Ramos (cell line): ENCODE results near the gene ATP11A.
"Not testable (repeated sequence)": the region's sequence is repeated elsewhere in the genome, so short reads cannot be mapped to it uniquely, and the experiment has no call there.

Source experiments
- in situ Hi-C: fragments of 300-500 bp; cut with MboI; formaldehyde crosslinking; loops from one replicate; pipeline ENCODE4 v1.14.3; 2022; ENCODE audit warnings: low sequenced_read_pairs; ENCODE audit not compliant: unreplicated experiment

The ATP11A gene

DNA sequence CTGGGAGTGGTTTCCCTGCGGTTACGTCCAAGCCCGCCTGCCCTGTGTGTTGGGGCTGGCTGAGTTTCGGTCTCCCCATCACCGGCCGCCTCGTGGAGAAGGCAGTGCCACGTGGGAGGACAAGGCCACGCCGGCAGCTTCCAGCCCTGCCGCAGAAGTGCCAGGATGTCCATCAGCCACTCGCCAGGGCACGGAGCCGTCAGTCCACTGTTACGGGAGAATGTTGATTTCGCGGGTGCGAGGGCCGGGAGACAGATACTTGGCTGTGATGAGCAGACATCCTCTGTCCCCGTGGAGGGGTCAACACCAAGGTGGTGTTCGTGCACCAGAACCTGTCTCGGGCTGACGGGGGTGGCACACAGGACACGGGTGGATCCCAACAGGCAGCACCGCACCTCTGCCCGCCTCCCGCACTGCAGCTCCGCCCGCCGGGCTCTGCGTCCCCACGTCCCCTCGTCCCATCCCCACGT lies 192.8 kb downstream of the ATP11A start:
- in situ Hi-C loops = no loop called here

DNA sequence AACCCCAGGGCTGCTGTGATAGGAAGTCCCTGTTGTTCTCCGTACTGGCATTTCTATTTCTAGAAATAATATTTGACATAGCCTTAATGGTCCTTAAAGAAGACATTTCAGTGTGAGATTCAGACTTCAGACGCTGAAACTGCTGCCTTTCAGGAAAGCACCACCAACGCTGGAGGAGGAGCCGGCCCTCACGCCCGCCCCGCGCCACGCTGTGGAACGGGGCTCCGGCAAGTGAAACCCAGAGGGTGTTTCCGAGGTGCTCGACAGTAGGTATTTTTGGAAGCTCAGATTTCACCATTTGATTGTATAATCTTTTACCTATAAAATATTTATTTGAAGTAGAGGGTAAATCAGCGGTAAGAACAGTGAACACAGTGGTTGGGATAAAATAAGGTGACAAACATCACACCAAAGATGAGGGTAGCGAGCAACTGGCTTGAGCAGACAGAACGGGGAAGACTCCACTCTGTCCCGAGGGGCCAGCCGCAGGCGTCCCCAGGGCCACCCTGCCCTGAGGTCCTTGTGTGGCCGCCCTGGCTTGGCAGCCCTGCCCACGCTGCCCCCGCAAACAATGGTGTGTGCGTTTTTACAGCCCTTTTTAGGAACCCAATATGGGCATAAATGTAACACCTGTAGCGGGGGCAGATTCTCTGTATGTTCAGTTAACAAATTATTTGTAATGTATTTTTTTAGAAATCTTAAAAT lies 193.6 kb downstream of the ATP11A start:
- in situ Hi-C loops = no loop called here

DNA sequence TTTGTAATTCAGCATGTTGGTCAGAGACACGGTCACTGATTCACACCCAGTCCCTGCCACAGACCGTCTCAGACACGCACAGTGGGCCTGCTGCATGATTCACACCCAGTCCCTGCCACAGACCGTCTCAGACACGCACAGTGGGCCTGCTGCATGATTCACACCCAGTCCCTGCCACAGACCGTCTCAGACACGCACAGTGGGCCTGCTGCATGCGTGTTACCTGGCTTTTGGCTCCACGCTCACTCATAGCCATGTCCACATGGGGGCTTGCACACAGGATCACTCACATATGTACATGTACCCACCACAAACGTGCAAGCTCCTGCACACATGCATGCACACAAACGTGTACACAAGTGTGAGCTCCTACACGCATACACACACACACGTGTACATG lies 194.9 kb downstream of the ATP11A start:
- in situ Hi-C loops = not testable (repeated sequence)

DNA sequence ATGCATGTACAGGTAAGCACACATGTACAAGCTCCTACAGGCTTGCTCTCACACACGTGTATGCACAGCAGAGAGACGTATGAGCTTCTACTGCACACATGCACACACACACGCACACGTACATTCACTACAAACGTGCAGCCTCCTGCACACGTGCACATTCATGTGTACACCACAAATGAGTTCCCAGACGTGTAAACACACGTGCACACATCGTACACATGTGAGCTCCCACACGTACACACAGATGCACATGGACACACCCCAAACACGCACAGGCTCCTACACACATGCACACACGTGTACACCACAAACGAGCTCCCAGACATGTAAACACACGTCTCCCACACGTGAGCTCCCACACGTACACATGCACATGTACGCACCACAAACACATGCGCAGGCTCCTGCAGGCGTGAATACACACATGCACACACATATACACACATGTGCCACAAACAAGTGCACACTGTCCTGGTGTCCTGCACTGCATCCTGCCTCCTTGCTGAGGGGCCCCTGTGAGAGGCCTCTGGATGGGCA lies 195.5 kb downstream of the ATP11A start:
- in situ Hi-C loops = no loop called here

DNA sequence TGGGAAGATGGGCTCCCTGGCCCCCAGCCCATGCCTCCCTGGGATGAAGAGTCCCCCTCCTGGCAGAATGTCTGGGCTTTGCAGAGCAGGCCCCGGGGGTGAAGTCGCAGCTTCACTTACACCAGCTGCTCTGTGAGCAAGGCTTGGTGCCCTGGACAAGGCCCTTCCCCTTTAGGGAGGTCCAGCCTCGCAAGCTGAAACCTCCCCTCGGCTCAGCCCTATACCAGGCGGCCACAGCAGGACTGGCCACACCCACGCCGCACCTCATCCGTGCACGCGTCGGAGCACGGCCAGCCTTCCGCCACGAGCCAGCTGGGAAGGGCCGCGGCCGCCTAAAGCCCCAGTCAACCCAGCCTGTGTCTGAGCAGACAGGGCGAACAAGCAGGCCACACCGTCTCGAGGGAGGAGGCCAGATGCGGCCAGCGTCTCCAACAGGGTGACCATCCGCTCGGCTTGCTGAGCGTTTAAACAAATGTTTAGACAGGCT lies 196.0 kb downstream of the ATP11A start:
- in situ Hi-C loops = no loop called here

DNA sequence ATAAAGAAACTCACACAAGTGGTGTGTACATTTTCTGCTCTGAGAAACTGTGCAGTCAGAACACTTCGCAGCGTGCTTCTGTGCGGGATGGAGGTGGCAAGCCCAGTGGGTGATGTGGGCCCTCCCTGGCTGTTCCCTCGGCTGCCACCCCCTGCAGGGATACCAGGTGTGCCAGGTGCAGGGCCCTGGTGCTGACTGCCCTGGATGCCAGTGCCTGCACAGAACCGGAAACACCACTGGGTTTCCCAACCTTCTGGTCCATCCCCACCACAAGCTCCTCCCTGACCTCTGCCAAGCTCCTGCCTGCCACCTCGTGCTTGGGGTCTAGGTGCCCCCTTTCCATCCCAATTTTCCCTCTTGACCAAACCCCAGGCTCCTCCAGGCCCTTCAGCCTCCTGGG lies 197.3 kb downstream of the ATP11A start:
- in situ Hi-C loops = no loop called here

DNA sequence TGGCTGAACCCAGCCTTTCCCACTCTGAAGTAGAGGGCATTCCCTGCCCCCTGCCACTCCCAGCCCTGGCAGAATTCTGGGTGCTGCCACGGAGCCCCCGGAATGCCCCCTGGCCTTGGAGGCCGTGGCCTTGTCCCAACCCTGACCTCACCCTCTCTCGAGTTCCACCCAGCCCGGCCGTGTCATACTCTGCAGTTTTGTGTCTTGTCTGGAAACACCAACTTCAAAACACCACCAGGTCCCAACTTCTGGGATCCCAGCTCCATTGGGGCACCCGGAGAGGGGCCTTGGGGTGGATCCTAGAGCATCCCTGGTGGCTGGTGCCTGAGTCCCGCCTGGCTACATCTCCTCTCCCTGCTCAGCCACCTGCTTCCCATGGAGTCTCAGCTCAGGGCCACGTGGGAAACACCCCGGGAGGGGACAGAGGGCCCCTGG lies 197.7 kb downstream of the ATP11A start:
- in situ Hi-C loops = no loop called here

DNA sequence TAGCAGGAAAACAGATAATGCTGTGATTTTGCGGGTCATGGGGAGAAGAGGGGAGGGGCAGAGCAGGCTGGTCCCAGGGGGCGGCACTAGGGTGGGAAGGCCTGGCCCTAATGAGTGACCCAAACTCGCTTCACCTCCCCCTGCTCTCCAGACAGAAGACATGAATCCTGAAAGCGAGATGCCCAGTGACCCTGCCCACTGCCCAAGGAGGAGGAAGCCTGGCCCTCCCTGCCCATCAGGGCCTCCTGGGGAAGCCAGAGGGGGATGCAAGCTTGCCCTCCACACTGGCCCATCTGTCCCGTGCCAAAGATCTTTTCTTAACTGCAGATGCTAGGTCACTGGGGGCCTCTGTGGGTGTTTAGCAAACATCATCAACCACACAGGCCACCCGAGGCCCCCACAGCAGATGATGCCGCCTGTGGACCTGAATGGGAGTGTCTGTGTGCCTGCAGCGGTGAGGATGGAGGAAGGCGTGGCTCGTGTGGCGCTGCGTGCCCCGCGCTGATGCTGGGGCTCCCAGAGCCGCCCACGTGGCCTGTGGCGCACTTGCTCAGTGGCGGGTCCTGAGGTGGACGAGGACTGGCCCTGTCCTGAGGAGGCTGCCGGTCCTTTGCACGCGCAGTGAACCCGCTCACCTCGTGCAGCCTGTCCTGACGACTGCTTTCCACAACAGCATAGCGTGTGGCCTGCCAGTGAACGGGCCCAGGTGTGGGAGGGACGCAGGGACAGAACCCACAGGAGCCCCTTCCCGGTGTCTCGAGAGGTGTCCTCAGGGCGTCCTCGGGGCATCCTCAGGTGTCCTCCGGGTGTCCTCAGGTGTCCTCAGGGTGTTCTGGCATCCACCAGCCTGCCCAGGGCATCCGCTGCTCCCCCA lies 198.6 kb downstream of the ATP11A start:
- in situ Hi-C loops = no loop called here

DNA sequence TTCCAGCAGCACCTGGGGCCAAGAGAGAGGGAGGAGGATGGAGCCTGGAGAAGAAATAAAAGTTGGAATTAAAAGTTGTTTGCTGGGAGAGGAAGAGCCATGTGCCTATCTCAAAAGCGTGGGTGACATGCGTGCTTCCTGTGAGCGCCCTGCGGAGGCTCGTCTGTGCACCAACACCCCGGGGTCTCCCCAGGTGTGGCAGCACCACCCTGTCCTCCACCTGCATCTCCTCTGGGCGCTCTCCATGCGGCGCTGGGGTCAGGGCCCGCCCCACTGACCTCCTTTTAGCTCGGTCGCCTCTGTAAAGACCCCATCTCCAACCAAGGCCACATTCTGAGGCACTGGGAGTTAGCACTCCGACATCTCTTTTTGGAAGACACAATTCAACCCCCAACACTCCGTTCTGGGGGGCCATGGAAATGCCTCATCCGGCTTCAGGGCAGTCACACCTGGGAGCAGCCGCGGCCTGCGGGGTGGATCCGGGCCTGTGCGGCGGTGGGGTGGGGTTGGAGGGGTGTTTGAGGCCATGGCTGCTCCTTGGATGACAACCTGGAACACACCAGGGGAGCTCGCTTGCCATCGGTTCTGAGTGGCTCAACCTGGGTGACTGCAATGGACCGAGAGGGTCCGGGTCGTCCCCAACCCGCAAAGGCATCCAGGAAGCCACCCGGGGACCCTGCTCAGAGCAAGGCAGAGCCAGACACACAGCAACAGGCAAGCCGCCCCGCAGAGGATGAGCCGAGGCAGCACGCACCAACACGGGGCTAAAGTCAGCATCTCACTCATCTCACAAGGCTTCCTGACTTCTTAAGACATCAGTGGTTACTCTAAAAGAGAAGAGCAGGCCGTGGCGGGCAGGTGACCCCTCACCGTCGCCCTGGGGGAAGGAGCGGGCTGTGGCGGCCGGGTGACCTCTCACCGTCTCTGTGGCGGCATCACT lies 199.8 kb downstream of the ATP11A start:
- in situ Hi-C loops = no loop called here

DNA sequence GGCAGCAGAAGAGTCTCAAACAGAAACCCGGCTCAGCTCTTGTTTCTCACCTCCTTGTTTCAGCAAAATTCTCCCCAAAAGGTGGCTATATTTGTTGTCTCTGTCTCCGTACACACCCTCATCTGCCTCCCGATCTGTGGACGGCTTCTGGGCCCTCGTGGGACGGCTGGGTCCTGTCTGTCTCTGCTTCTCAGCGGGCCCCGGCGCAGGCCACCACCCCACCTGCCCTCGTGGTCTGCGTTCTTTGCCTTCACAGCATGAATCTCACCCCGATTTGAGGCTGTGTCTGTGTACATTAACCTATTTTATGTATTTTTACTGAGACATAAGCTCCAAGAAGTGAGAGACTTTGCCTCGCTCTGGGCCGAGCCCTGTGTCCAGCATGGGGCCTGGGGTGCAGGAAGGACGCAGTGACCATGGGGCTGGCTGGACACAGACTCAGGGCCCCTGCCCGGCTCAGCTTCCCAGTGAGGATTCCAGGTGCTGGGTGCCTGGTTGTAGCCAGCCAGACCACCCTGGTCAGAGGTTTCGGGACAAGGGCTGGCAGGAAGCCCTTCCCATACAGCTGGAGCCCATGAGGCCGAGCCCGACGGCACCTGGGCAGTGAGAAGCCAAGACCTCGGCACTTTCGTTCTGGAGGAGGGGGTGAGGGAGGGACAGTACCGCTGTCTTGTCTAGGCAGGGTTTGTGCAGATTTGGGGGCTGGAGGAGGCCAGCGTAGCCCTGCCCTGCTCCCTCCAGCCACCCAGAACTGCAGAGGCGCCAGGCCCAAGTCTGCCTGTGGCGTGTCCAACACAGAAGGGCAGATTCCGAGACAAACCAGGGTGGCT lies 200.7 kb downstream of the ATP11A start:
- in situ Hi-C loops = no loop called here

DNA sequence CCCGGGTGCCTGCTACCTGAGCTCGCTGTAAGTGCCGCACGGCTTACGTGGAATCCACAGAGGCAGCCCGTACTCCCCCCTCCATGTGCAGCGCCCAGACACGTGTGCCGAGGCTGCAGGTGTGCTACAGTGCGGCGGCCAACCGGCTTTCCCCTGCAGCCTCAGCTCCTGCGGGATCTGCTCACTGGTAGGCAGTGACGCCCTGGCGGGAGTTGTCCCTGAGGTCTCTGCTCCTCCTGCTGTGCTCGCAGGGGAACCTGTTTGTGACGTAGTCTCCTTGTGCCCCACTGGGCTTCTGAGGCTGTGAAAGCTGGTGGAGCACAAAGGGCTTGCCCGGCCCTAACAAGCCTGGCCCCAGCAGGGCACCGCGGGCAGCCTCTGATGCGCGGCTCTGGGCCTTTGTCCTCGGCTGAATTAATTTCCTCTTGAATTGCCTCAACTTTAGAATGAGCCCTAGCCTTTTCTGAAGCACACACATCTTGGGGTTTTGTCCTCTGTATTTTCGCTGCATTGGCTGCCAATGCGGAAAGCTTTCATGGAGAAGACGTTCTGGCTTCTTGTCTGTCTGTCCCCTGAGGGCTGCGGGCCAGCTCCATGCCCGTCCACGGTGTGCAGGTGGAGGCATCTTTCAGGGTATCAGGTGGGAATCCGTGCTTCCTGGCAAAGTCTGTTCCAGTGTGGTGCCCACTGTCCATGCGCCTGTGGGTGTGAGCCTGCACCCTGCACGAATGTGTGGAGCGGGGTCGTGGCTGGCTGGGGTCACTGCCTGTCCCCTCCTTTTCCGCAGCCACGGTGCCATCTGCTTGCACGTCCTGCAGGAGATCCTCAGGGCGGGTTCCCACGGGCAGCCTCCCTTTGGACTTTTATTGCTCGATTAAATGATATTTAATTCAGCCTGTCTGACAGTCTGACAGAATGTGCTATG lies 201.9 kb downstream of the ATP11A start:
- in situ Hi-C loops = no loop called here

DNA sequence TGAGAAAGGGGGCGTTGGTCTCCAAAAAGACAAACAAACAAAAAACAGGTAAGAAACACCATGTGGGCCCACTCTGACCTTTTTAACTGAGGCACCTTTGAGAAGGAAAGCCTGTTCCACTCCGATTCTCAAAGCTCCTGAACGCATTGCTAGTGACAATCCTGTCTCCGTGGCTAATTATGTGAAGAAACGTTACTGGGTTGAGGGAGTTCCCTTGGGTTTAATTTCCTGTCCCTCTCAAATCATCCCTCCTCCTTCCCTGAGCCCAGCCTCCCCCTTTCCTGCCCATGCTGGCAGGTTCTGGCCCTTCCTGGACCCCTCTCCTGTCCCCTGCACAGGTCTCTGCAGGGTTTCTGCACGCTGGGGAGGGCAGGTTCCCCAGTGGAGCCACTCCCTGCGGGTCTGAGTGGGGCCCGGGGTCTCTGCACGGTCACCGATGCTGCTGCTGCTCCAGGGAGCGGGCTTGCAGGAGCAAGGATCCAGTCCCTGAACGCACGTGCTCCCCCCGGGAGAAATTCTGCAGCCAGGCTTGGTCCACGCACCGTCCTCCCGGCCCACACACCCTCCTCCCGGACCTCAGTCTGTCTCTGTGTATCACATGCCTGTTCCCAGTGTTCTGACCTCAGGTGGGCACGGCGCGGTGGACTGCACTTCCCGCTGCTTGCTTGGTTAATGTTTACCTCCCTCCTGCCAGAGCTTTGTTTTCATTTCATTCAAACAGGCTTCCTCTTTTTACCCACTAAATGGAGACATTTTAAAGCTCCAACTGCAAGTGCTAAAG lies 202.8 kb downstream of the ATP11A start:
- in situ Hi-C loops = no loop called here

DNA sequence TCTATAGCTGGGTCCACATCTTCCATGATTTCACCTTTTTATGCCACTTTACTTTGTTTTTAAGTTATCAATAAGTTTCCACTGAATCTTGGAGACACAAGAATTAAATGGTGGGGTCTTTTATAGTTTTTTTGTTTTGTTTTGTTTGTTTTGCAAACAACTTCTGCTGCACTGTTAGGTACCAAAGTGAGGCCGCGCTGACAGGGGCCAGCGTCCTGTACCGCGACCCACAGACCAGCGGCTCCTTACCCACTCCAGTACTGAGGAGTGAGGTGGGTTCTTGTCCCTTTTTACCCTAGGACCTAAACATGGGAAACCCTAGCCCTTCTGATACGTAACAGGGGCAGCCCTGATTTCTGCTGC lies 203.3 kb downstream of the ATP11A start:
- in situ Hi-C loops = no loop called here

DNA sequence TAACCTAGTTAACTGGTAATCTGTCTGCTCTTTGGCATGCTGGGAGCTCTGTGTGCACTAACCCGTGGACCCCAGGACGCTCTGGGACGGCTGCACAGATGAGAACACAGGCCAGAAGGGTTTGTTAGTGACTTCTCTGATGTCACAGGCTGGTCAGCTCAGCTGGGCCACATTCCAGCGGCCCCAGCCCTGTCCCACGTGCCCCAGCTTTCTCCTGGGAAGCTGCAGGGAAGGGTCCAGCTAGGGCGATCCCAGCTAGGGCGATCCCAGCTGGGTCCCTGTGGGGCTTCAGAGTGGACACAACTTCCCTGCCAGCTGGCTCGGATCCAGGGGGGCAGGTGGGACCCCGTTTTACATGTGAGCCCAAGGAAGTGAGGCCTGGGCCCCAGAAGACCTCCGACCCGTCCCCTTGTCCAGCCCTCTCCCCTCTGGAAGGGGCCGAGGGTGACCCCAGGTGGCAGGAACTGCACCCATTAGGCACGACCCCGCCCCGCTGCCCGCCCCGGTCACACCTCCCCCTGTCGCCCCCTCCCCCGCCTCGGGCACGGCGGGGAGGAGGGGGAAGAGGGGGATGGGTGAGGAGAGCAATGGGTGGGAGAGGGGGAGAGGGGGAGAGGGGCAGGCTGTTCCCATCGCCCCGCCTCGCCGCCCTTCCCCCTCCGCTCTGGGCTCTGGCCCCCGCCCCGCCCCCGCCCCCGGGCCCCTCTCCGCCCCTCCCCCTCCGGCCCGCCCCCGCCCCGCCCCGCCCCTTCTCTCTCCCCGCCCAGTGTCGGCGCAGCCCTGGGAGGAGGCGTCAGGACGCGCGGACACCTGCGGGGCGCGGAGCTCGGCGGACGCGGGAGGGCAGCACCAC lies 204.0 kb downstream of the ATP11A start:
- in situ Hi-C loops = no loop called here

DNA sequence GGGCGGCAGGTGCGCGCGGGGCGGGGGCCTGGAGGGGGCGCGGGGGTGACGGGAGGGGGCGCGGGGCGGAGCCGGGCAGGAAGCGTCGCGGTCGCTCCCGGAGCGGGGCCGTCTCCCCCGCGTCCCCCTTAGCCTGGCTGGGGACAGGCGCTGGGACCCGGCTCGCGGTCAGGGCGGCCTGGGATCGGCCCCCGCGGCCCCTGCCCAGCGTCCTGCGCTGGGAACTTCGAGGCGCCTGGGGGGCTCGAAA lies 204.5 kb downstream of the ATP11A start:
- in situ Hi-C loops = no loop called here

DNA sequence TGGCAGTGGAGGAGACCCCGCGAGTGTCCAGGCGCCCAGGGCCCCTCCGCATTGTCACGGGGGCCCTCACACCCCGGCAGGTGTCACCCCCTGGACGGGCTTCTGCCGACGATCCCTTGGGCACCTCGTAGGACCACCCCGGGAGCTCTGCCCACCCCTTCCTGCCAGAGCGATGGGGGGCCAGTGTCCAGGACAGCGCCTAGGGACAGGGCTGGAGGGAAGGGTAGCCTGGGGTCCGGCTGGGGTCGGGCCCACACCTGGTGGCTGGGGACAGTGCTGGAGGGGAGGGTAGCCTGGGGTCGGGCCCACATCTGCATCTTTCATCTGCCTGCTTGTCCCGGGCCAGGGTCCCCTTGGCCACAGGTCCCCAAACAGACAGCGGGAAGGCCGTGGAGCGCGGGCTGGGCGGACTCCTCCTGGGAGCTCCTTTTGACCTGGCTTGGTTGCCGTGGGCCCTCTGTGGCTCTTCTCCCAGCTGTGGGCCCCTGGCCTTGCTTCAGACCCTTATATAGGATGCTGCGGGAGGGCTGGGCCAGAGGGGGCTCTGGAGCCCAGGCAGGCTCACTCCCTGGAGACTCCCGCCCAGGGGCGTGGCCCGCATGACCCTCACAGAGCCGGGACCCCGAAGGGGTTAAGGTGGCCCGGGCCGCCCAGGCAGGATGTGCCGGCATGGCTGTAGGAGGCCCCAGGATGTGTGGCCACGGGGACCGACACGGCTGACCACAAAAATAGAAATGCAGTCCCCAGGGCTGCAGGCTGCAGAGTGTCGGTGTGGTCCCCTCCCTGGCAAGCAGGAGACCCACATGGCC lies 205.0 kb downstream of the ATP11A start:
- in situ Hi-C loops = no loop called here
